SK-N-SH treated with all-trans-retinoic acid at 6 μM for 48 hours (cell line): ENCODE data around the gene ASPDH.

Source experiments
- ATAC-seq: fragments of 200-7000 bp; cut with Tn5 transposase; 3 replicates; pipeline ENCODE4 v1.9.1; 2020; ENCODE audit warnings: mild to moderate bottlenecking, moderate library complexity
- ARNTL ChIP-seq: fragments of 450-650 bp; formaldehyde crosslinking; IDR thresholded peaks from 2 replicates; pipeline ENCODE4 v1.5.0; 2020; ENCODE audit warnings: low read depth, mild to moderate bottlenecking, moderate library complexity, borderline replicate concordance
- BACH2 ChIP-seq: fragments of 250-450 bp; sonication (Bioruptor Pico); IDR thresholded peaks from 2 replicates; pipeline ENCODE4 v1.9.0; 2021; ENCODE audit warnings: mild to moderate bottlenecking, borderline replicate concordance
- CSDC2 ChIP-seq: fragments of 250-450 bp; sonication (Bioruptor Pico); IDR thresholded peaks from 2 replicates; pipeline ENCODE4 v1.5.0; 2020; ENCODE audit warnings: mild to moderate bottlenecking, moderate library complexity
- CSRNP3 ChIP-seq: fragments of 250-450 bp; sonication (Bioruptor Pico); IDR thresholded peaks from 2 replicates; pipeline ENCODE4 v1.5.1; 2021; ENCODE audit warnings: mild to moderate bottlenecking, moderate library complexity
- ESRRG ChIP-seq: fragments of 250-450 bp; sonication (Bioruptor Pico); IDR thresholded peaks from 2 replicates; pipeline ENCODE4 v1.6.1; 2021; ENCODE audit warnings: mild to moderate bottlenecking
- GLIS3 ChIP-seq: fragments of 250-450 bp; sonication (Bioruptor Pico); IDR thresholded peaks from 2 replicates; pipeline ENCODE4 v1.5.0; 2020; ENCODE audit warnings: mild to moderate bottlenecking, moderate library complexity
- ISL1 ChIP-seq: fragments of 250-450 bp; sonication (Bioruptor Pico); IDR thresholded peaks from 2 replicates; pipeline ENCODE4 v2.1.2; 2022; ENCODE audit warnings: mild to moderate bottlenecking, moderate library complexity
- OSR1 ChIP-seq: fragments of 250-450 bp; sonication (Bioruptor Pico); IDR thresholded peaks from 2 replicates; pipeline ENCODE4 v1.8.0; 2022; ENCODE audit warnings: moderate library complexity, mild to moderate bottlenecking, inconsistent platforms
- POU6F1 ChIP-seq: fragments of 250-450 bp; sonication (Bioruptor Pico); IDR thresholded peaks from 2 replicates; pipeline ENCODE4 v1.8.0; 2021; ENCODE audit warnings: low read depth, mild to moderate bottlenecking, moderate library complexity, borderline replicate concordance
- RARB ChIP-seq: fragments of 250-450 bp; sonication (Bioruptor Pico); IDR thresholded peaks from 2 replicates; pipeline ENCODE4 v1.8.0; 2021; ENCODE audit warnings: mild to moderate bottlenecking, moderate library complexity
- SNAI2 ChIP-seq: fragments of 250-450 bp; sonication (Bioruptor Pico); IDR thresholded peaks from 2 replicates; pipeline ENCODE4 v1.5.0; 2020; ENCODE audit warnings: mild to moderate bottlenecking, moderate library complexity
- TCF4 ChIP-seq: fragments of 250-450 bp; sonication (Bioruptor Pico); IDR thresholded peaks from 2 replicates; pipeline ENCODE4 v1.8.0; 2021; ENCODE audit warnings: mild to moderate bottlenecking, moderate library complexity, borderline replicate concordance
- TOX ChIP-seq: fragments of 250-450 bp; sonication (Bioruptor Pico); IDR thresholded peaks from 2 replicates; pipeline ENCODE4 v1.8.0; 2021; ENCODE audit warnings: mild to moderate bottlenecking, moderate library complexity, borderline replicate concordance
- ZC3H10 ChIP-seq: fragments of 250-450 bp; sonication (Bioruptor Pico); IDR thresholded peaks from 2 replicates; pipeline ENCODE4 v1.5.1; 2021; ENCODE audit warnings: mild to moderate bottlenecking, moderate library complexity
- ZFP3 ChIP-seq: fragments of 250-450 bp; sonication (Bioruptor Pico); IDR thresholded peaks from 2 replicates; pipeline ENCODE4 v1.5.0; 2020; ENCODE audit warnings: mild to moderate bottlenecking, moderate library complexity
- ZFP30 ChIP-seq: fragments of 450-650 bp; formaldehyde crosslinking; IDR thresholded peaks from 2 replicates; pipeline ENCODE4 v1.5.0; 2022; ENCODE audit warnings: mild to moderate bottlenecking, moderate library complexity
- ZNF565 ChIP-seq: fragments of 450-650 bp; formaldehyde crosslinking; conservative IDR thresholded peaks from 2 replicates; pipeline ENCODE4 v1.5.0; 2020; ENCODE audit warnings: low read depth, mild to moderate bottlenecking, moderate library complexity
- ZNF70 ChIP-seq: fragments of 450-650 bp; formaldehyde crosslinking; IDR thresholded peaks from 2 replicates; pipeline ENCODE4 v1.5.0; 2020; ENCODE audit warnings: mild to moderate bottlenecking, moderate library complexity
- ZNF8 ChIP-seq: fragments of 450-650 bp; formaldehyde crosslinking; IDR thresholded peaks from 2 replicates; pipeline ENCODE4 v1.5.0; 2020; ENCODE audit warnings: mild to moderate bottlenecking, moderate library complexity
- TF ChIP-seq, protein P1 (sequence below): fragments of 250-450 bp; sonication (Bioruptor Pico); IDR thresholded peaks from 2 replicates; pipeline ENCODE4 v1.5.1; 2020; ENCODE audit warnings: low read depth, mild to moderate bottlenecking, moderate library complexity
- TF ChIP-seq, protein P2 (sequence below): fragments of 250-450 bp; sonication (Bioruptor Pico); IDR thresholded peaks from 2 replicates; pipeline ENCODE4 v1.5.0; 2020; ENCODE audit warnings: mild to moderate bottlenecking, moderate library complexity
- TF ChIP-seq, protein P3 (sequence below): fragments of 250-450 bp; sonication (Bioruptor Pico); IDR thresholded peaks from 2 replicates; pipeline ENCODE4 v1.8.0; 2020; ENCODE audit warnings: mild to moderate bottlenecking, moderate library complexity, borderline replicate concordance

Gene ASPDH

GRCh38 chr19:50562329-50562728 lies 48.6 kb upstream of the ASPDH start:
- ATAC-seq: no peak
- TF ChIP-seq TCF4 (CRISPR knock-in tag) (no peak), ISL1 (CRISPR knock-in tag) (no peak), ZC3H10 (CRISPR knock-in tag) (no peak), ARNTL (no peak), TOX (no peak), ZFP3 (CRISPR knock-in tag) (no peak), ZNF8 (CRISPR knock-in tag) (no peak), RARB (no peak), POU6F1 (CRISPR knock-in tag) (no peak)
- TF ChIP-seq, protein P1, sequence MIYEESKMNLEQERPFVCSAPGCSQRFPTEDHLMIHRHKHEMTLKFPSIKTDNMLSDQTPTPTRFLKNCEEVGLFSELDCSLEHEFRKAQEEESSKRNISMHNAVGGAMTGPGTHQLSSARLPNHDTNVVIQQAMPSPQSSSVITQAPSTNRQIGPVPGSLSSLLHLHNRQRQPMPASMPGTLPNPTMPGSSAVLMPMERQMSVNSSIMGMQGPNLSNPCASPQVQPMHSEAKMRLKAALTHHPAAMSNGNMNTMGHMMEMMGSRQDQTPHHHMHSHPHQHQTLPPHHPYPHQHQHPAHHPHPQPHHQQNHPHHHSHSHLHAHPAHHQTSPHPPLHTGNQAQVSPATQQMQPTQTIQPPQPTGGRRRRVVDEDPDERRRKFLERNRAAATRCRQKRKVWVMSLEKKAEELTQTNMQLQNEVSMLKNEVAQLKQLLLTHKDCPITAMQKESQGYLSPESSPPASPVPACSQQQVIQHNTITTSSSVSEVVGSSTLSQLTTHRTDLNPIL: no peak

DNA sequence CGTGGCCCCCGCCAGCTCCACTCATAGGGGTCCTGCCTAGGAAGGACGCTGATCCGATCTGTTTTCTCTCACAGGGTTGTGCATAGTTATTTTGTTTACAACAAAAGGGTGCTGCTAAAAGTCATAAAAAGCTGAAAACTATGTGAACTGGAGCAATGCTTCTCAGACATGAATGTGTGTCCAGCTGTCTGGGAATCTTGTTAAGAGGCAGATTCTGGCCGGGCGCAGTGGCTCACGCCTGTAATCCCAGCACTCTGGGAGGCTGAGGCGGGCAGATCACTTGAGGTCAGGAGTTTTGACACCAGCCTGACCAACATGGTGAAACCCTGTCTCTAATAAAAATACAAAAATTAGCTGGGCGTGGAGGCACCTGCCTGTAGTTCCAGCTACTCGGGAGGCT lies 45.9 kb upstream of the ASPDH start:
- TF ChIP-seq ARNTL (no peak), TCF4 (CRISPR knock-in tag) (no peak), ZC3H10 (CRISPR knock-in tag) (no peak), TOX (no peak), ZFP3 (CRISPR knock-in tag) (no peak), RARB (no peak), ZNF565 (CRISPR knock-in tag) (no peak), GLIS3 (CRISPR knock-in tag) (no peak), OSR1 (CRISPR knock-in tag) (no peak), ISL1 (CRISPR knock-in tag) (no peak), ZNF8 (CRISPR knock-in tag) (no peak), ESRRG (no peak), BACH2 (no peak), CSDC2 (no peak), SNAI2 (CRISPR knock-in tag) (no peak), ZNF70 (CRISPR knock-in tag) (no peak), POU6F1 (CRISPR knock-in tag) (no peak)
- TF ChIP-seq, protein P2, sequence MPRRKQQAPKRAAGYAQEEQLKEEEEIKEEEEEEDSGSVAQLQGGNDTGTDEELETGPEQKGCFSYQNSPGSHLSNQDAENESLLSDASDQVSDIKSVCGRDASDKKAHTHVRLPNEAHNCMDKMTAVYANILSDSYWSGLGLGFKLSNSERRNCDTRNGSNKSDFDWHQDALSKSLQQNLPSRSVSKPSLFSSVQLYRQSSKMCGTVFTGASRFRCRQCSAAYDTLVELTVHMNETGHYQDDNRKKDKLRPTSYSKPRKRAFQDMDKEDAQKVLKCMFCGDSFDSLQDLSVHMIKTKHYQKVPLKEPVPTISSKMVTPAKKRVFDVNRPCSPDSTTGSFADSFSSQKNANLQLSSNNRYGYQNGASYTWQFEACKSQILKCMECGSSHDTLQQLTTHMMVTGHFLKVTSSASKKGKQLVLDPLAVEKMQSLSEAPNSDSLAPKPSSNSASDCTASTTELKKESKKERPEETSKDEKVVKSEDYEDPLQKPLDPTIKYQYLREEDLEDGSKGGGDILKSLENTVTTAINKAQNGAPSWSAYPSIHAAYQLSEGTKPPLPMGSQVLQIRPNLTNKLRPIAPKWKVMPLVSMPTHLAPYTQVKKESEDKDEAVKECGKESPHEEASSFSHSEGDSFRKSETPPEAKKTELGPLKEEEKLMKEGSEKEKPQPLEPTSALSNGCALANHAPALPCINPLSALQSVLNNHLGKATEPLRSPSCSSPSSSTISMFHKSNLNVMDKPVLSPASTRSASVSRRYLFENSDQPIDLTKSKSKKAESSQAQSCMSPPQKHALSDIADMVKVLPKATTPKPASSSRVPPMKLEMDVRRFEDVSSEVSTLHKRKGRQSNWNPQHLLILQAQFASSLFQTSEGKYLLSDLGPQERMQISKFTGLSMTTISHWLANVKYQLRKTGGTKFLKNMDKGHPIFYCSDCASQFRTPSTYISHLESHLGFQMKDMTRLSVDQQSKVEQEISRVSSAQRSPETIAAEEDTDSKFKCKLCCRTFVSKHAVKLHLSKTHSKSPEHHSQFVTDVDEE (CRISPR knock-in tag): no peak
- TF ChIP-seq, protein P1: no peak
- TF ChIP-seq, protein P3, sequence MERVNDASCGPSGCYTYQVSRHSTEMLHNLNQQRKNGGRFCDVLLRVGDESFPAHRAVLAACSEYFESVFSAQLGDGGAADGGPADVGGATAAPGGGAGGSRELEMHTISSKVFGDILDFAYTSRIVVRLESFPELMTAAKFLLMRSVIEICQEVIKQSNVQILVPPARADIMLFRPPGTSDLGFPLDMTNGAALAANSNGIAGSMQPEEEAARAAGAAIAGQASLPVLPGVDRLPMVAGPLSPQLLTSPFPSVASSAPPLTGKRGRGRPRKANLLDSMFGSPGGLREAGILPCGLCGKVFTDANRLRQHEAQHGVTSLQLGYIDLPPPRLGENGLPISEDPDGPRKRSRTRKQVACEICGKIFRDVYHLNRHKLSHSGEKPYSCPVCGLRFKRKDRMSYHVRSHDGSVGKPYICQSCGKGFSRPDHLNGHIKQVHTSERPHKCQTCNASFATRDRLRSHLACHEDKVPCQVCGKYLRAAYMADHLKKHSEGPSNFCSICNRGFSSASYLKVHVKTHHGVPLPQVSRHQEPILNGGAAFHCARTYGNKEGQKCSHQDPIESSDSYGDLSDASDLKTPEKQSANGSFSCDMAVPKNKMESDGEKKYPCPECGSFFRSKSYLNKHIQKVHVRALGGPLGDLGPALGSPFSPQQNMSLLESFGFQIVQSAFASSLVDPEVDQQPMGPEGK (CRISPR knock-in tag): no peak
- ATAC-seq: no peak

DNA sequence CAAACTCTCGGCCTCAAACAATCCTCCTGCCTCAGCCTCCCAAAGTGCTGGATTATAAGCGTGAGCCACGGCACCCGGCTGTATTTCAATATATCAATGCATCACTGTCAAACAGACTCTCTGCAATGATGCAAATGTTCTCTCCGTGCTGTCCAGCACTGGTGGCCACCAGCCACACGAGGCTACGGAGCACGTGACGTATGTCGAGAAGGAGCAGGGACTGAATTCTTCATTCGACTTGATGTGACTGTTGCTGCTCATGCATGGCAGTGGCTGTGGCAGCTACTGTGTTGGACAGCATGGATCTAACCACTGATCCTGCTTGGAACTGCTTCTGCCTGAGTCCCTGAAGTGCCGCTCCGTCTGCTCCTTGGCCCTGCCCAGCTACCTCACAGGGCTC lies 44.7 kb upstream of the ASPDH start:
- no peak for ATAC-seq
- TF ChIP-seq TCF4 (CRISPR knock-in tag) (no peak), CSRNP3 (CRISPR knock-in tag) (no peak), ZFP3 (CRISPR knock-in tag) (no peak), ISL1 (CRISPR knock-in tag) (no peak), CSDC2 (no peak), ZFP30 (no peak), ZNF8 (CRISPR knock-in tag) (no peak), POU6F1 (CRISPR knock-in tag) (no peak), TOX (no peak), ZC3H10 (CRISPR knock-in tag) (no peak)
- TF ChIP-seq, protein P3 (CRISPR knock-in tag): no peak
